H1 (cell line): ENCODE measurements around the gene SNX13. TPM values are rescaled to one million over a fixed set of nuclear protein-coding genes. Genes with fewer than 3 reads are reported as not detected.

Experiments used
- CTCF ChIA-PET: fragments of 300-600 bp; sonication (Branson Sonifier 250); formaldehyde crosslinking; loops from one replicate; lab custom pipeline; 2021; ENCODE audit not compliant: partially characterized antibody; lab: Charles Lee
- POLR2A ChIA-PET: fragments of 300-600 bp; sonication (Branson Sonifier 250); formaldehyde crosslinking; loops from one replicate; lab custom pipeline; 2021; ENCODE audit warnings: inconsistent platforms; ENCODE audit not compliant: partially characterized antibody; lab: Charles Lee
- DNase-seq, 2 experiments: peaks; one replicate each; pipeline versions ENCODE4 v3.0.0 to v3.0.0-alpha.2; 2010 to 2022; ENCODE audit warnings: low spot score in 2 of 2, low read depth in 1 of 2, mixed read lengths in 1 of 2
- FAIRE-seq: peaks from 2 replicates; lab custom pipeline; 2011; peaks lifted over from hg19 to GRCh38; lab: Jason Lieb, UNC
- H2AFZ ChIP-seq: 2 replicates; pipeline ENCODE4 v1.8.1; 2012; ENCODE audit warnings: low read length, inconsistent platforms
- H2AK5ac ChIP-seq: 2 replicates; pipeline ENCODE4 v1.6.1; 2013; ENCODE audit warnings: low read depth, low read length
- H2BK120ac ChIP-seq: replicated peaks from 2 replicates; pipeline ENCODE3; 2013; ENCODE audit warnings: low read depth, low read length, inconsistent platforms
- H2BK12ac ChIP-seq: 2 replicates; pipeline ENCODE4 v1.6.1; 2013; ENCODE audit warnings: low read depth, low read length
- H2BK15ac ChIP-seq: 2 replicates; pipeline ENCODE4 v1.6.1; 2013; ENCODE audit warnings: low read length
- H2BK20ac ChIP-seq: 2 replicates; pipeline ENCODE4 v1.6.1; 2013; ENCODE audit warnings: low read length
- H2BK5ac ChIP-seq: 2 replicates; pipeline ENCODE4 v1.6.1; 2013; ENCODE audit warnings: low read depth, low read length
- H3K14ac ChIP-seq: 2 replicates; pipeline ENCODE4 v1.6.1; 2013; ENCODE audit warnings: inconsistent platforms; ENCODE audit not compliant: insufficient read length
- H3K18ac ChIP-seq: 2 replicates; pipeline ENCODE4 v1.6.1; 2013; ENCODE audit warnings: low read length; ENCODE audit errors: extremely low read depth
- H3K23ac ChIP-seq: 2 replicates; pipeline ENCODE4 v1.6.1; 2013; ENCODE audit warnings: inconsistent platforms; ENCODE audit not compliant: insufficient read length
- H3K23me2 ChIP-seq: 2 replicates; pipeline ENCODE4 v1.6.1; 2013; ENCODE audit warnings: low read depth, low read length
- H3K27ac ChIP-seq: 2 replicates; pipeline ENCODE4 v1.6.1; 2011; ENCODE audit warnings: low read depth, low read length, inconsistent platforms
- H3K27me3 ChIP-seq, 4 experiments: replicated peaks in 1 of 4; 1 replicate in 1 of 4; 2 replicates in 3 of 4; pipeline versions ENCODE4 v1.6.1 to v1.8.1; 2011 to 2013; ENCODE audit warnings: low read length in 3 of 4, mild to moderate bottlenecking in 3 of 4, inconsistent platforms in 2 of 4, mixed read lengths in 2 of 4, moderate library complexity in 1 of 4; ENCODE audit not compliant: control insufficient read depth in 3 of 4, insufficient read depth in 3 of 4; ENCODE audit errors: extremely low read depth in 1 of 4
- H3K36me3 ChIP-seq, 4 experiments: 2 replicates each; pipeline versions ENCODE4 v1.6.1 to v1.8.1; 2011 to 2013; ENCODE audit warnings: mild to moderate bottlenecking in 4 of 4, low read length in 3 of 4, moderate library complexity in 2 of 4, control low read depth in 1 of 4, inconsistent platforms in 1 of 4; ENCODE audit not compliant: insufficient read depth in 4 of 4, control insufficient read depth in 2 of 4
- H3K4ac ChIP-seq: replicated peaks from 2 replicates; pipeline ENCODE3; 2013; ENCODE audit warnings: low read length, low read depth, mixed read lengths, inconsistent platforms; ENCODE audit not compliant: insufficient read length
- H3K4me1 ChIP-seq, 4 experiments: replicated peaks in 1 of 4; 1 replicate in 1 of 4; 2 replicates in 3 of 4; pipeline versions ENCODE4 v1.6.1 to v1.8.1; 2011 to 2013; ENCODE audit warnings: low read length in 3 of 4, inconsistent platforms in 2 of 4, mixed read lengths in 1 of 4; ENCODE audit not compliant: insufficient read depth in 4 of 4, control insufficient read depth in 3 of 4
- H3K4me2 ChIP-seq, 2 experiments: 2 replicates each; pipeline versions ENCODE4 v1.6.1 to v1.8.1; 2011 to 2013; ENCODE audit warnings: low read depth in 2 of 2, low read length in 2 of 2, control low read depth in 1 of 2, inconsistent platforms in 1 of 2, mild to moderate bottlenecking in 1 of 2; ENCODE audit not compliant: insufficient read depth in 1 of 2
- H3K4me3 ChIP-seq, 4 experiments: fragments of 200-600, 300-600 bp in 1 of 4; sonication (generic), shearing (Covaris generic), sonication (Bioruptor Twin) in 1 of 4; 2 replicates each; pipeline versions ENCODE4 v1.5.1 to v1.8.1; 2011 to 2016; ENCODE audit warnings: low read length in 4 of 4, low read depth in 3 of 4, control low read depth in 2 of 4, inconsistent platforms in 2 of 4, mild to moderate bottlenecking in 2 of 4, mixed read lengths in 1 of 4, moderate library complexity in 1 of 4; ENCODE audit not compliant: insufficient read depth in 2 of 4; ENCODE audit errors: extremely low read depth in 1 of 4
- H3K56ac ChIP-seq: replicated peaks from 2 replicates; pipeline ENCODE3; 2013; ENCODE audit warnings: low read depth, mild to moderate bottlenecking, mixed read lengths, low read length, inconsistent platforms; ENCODE audit not compliant: insufficient read length
- H3K79me1 ChIP-seq: 2 replicates; pipeline ENCODE4 v1.6.1; 2013; ENCODE audit warnings: low read depth, low read length, control low read depth
- H3K79me2 ChIP-seq, 2 experiments: 2 replicates each; pipeline versions ENCODE4 v1.6.1 to v1.8.1; 2012 to 2013; ENCODE audit warnings: low read length in 2 of 2, mild to moderate bottlenecking in 2 of 2, inconsistent platforms in 1 of 2; ENCODE audit not compliant: insufficient read depth in 2 of 2, control insufficient read depth in 1 of 2
- H3K9ac ChIP-seq, 4 experiments: replicated peaks in 1 of 4; 1 replicate in 1 of 4; 2 replicates in 3 of 4; pipeline versions ENCODE4 v1.6.1 to v1.8.1; 2011 to 2013; ENCODE audit warnings: low read depth in 3 of 4, low read length in 3 of 4, control low read depth in 2 of 4, mild to moderate bottlenecking in 2 of 4, moderate library complexity in 2 of 4, inconsistent platforms in 1 of 4; ENCODE audit errors: extremely low read depth in 1 of 4
- H3K9me3 ChIP-seq, 2 experiments: 2 replicates each; pipeline versions ENCODE4 v1.6.1 to v1.8.1; 2012 to 2013; ENCODE audit warnings: mild to moderate bottlenecking in 2 of 2, moderate library complexity in 2 of 2, control low read depth in 1 of 2, inconsistent platforms in 1 of 2, low read depth in 1 of 2, low read length in 1 of 2, mixed read lengths in 1 of 2; ENCODE audit not compliant: insufficient read depth in 2 of 2
- H4K20me1 ChIP-seq, 2 experiments: replicated peaks in 1 of 2; 2 replicates each; pipeline versions ENCODE3 to v1.8.1; 2011 to 2013; ENCODE audit warnings: inconsistent platforms in 2 of 2, low read length in 2 of 2, mild to moderate bottlenecking in 1 of 2; ENCODE audit not compliant: insufficient read depth in 2 of 2, control insufficient read depth in 1 of 2
- H4K5ac ChIP-seq: 2 replicates; pipeline ENCODE4 v1.6.1; 2013; ENCODE audit warnings: low read length, low read depth, mixed read lengths, inconsistent platforms; ENCODE audit not compliant: insufficient read length
- H4K8ac ChIP-seq: 2 replicates; pipeline ENCODE4 v1.8.0; 2013; ENCODE audit warnings: mild to moderate bottlenecking, moderate library complexity, low read length, inconsistent platforms; ENCODE audit not compliant: insufficient read depth; ENCODE audit errors: extremely low read depth
- H4K91ac ChIP-seq: replicated peaks from 2 replicates; pipeline ENCODE3; 2013; ENCODE audit warnings: low read length, mixed read lengths, inconsistent platforms; ENCODE audit not compliant: insufficient read length
- ATF2 ChIP-seq: IDR thresholded peaks from 2 replicates; pipeline ENCODE4 v1.6.1; 2012; ENCODE audit warnings: low read length, inconsistent platforms
- ATF3 ChIP-seq: IDR thresholded peaks from 2 replicates; pipeline ENCODE4 v1.6.1; 2011; ENCODE audit warnings: low read depth, mild to moderate bottlenecking, low read length; ENCODE audit not compliant: insufficient read depth
- BACH1 ChIP-seq: IDR thresholded peaks from 2 replicates; pipeline ENCODE4 v1.6.1; 2012; ENCODE audit warnings: low read length, improper control_type of control experiment
- CHD1 ChIP-seq: IDR thresholded peaks from 2 replicates; pipeline ENCODE4 v1.6.1; 2012; ENCODE audit warnings: low read depth, low read length, improper control_type of control experiment
- CHD2 ChIP-seq: IDR thresholded peaks from 2 replicates; pipeline ENCODE4 v1.6.1; 2012; ENCODE audit warnings: low read length, improper control_type of control experiment
- CREB1 ChIP-seq: IDR thresholded peaks from 2 replicates; pipeline ENCODE4 v1.6.1; 2012; ENCODE audit warnings: inconsistent platforms
- FOSL1 ChIP-seq: IDR thresholded peaks from 2 replicates; pipeline ENCODE4 v1.6.1; 2011; ENCODE audit warnings: mild to moderate bottlenecking, low read depth, low read length, moderate library complexity; ENCODE audit not compliant: insufficient read depth
- JUN ChIP-seq: IDR thresholded peaks from 2 replicates; pipeline ENCODE4 v1.6.1; 2011; ENCODE audit warnings: low read depth, mild to moderate bottlenecking, improper control_type of control experiment, low read length
- POLR2A ChIP-seq, 2 experiments: IDR thresholded peaks; 1 replicate in 1 of 2; 2 replicates in 1 of 2; pipeline ENCODE4 v1.6.1; 2011; ENCODE audit warnings: low read depth in 2 of 2, low read length in 2 of 2, mild to moderate bottlenecking in 2 of 2; ENCODE audit errors: control extremely low read depth in 1 of 2
- POLR2AphosphoS5 ChIP-seq: IDR thresholded peaks from 2 replicates; pipeline ENCODE4 v1.6.1; 2011; ENCODE audit warnings: low read depth, low read length
- RXRA ChIP-seq: IDR thresholded peaks from 2 replicates; pipeline ENCODE4 v1.6.1; 2011; ENCODE audit warnings: low read depth, mild to moderate bottlenecking, low read length, moderate library complexity; ENCODE audit not compliant: insufficient read depth
- SIRT6 ChIP-seq: IDR thresholded peaks from one replicate; pipeline ENCODE4 v1.7.1; 2012; ENCODE audit warnings: low read length, inconsistent platforms
- SP4 ChIP-seq: IDR thresholded peaks from 2 replicates; pipeline ENCODE4 v1.6.1; 2012; ENCODE audit warnings: low read length, inconsistent platforms
- SUZ12 ChIP-seq: fragments of 200-600 bp; sonication (generic); IDR thresholded peaks from 2 replicates; pipeline ENCODE4 v1.6.1; 2012; ENCODE audit warnings: mild to moderate bottlenecking, inconsistent platforms, low read length, moderate library complexity, mixed read lengths
- WGBS, 2 experiments: shearing (Covaris generic) in 1 of 2; methylation state at CpG; one replicate each; pipeline versions ENCODE4 v1.1.6 to v1.1.7; 2013 to 2015; ENCODE audit warnings: low lambda C conversion rate in 2 of 2, mixed read lengths in 2 of 2, inconsistent platforms in 1 of 2, low coverage in 1 of 2, missing lambda C conversion rate in 1 of 2; ENCODE audit not compliant: insufficient replicate concordance in 2 of 2, insufficient coverage in 1 of 2, insufficient read length in 1 of 2; ENCODE audit errors: extremely low coverage in 1 of 2, missing lambda C conversion rate in 1 of 2; 5-methylcytosine and 5-hydroxymethylcytosine counted together
- polyA plus RNA-seq, 7 experiments: library from polyadenylated mRNA; depleted of rRNA in 3 of 7; stranded (reverse) in 5 of 7; unstranded in 2 of 7; fragments of >200 nt in 5 of 7; fragments of 200-250 nt in 2 of 7; gene quantifications; 1 replicate in 5 of 7; 2 replicates in 1 of 7; 4 replicates in 1 of 7; pipeline versions ENCODE4 v1.2.1 to v1.2.3, GENCODE V29; 2011 to 2013; ENCODE audit warnings: missing spikeins in 2 of 7, mixed read lengths in 2 of 7
- total RNA-seq: library from RNA; stranded (reverse); fragmentation: NEBNext Ultra II Directional; extraction: Animal tissue kit (Norgen Biotek cat#: 25700); gene quantifications from 2 replicates; pipeline ENCODE4 v1.2.1, GENCODE V29; 2021

Gene SNX13
- total and polyA plus RNA-seq, 2 of the 8 experiments (the other 6 are each of a cell fraction or from before 2014, with no cell fraction given) = 5.5 to 27.4 TPM

GRCh38 chr7:17758008-17758407 is 182.3 kb downstream of the SNX13 start:
- CTCF ChIA-PET = interaction anchor here (1.2 to 4.1 kb wide), 3 partner anchors 10 to 51 kb away, joined by 3 to 14 read pairs (median 3); no protein-coding TSS in a partner anchor
- Histone ChIP-seq H3K36me3 (no peaks in the 10 kb centered on the region), H2BK15ac (no peak overlapping the region), H3K27me3 (no peaks in the 10 kb centered on the region), H3K79me1 (no peaks in the 10 kb centered on the region), H2BK5ac (no peak overlapping the region), H2BK12ac (no peak overlapping the region), H3K14ac (no peak overlapping the region), H3K23me2 (no peaks in the 10 kb centered on the region), H4K5ac (no peak overlapping the region), H3K9ac (no peak overlapping the region), H2BK20ac (no peak overlapping the region), H2AFZ (no peak overlapping the region), H4K20me1 (no peaks in the 10 kb centered on the region), H3K27ac (no peak overlapping the region), H3K4ac (no peak overlapping the region), H4K91ac (no peak overlapping the region), H2BK120ac (no peak overlapping the region), H3K23ac (no peak overlapping the region), H3K79me2 (no peaks in the 10 kb centered on the region), H3K56ac (no peak overlapping the region), H3K4me2 (no peak overlapping the region), H3K4me1 (no peaks in the 10 kb centered on the region), H3K4me3 (no peak overlapping the region), H3K18ac (no peak overlapping the region), H4K8ac (no peak overlapping the region), H2AK5ac (no peak overlapping the region), H3K9me3 (no peaks in the 10 kb centered on the region)
- DNase-seq (no peak), FAIRE-seq (no peak)
- WGBS, 2 experiments = 94% methylated on average over 3 of the region's 3 CpGs; no CpG with 5 or more reads in 1 of the 2 experiments
- POLR2A ChIA-PET = no interaction called here
- no peak for TF ChIP-seq CHD2
- TF ChIP-seq CHD1 = no peak
- no peak for TF ChIP-seq SIRT6
- TF ChIP-seq SUZ12 = no peak
- no peak for TF ChIP-seq POLR2AphosphoS5
- no peak for TF ChIP-seq CREB1
- TF ChIP-seq FOSL1 = no peak
- TF ChIP-seq RXRA = no peak
- TF ChIP-seq ATF2 = no peak
- no peak for TF ChIP-seq BACH1
- no peak for TF ChIP-seq ATF3
- no peak for TF ChIP-seq POLR2A (IDR thresholded peaks at IDR 0.05; ENCODE audit: control extremely low read depth in 1 of 2, low read depth in 2 of 2, low read length in 2 of 2)
- no peak for TF ChIP-seq JUN
- TF ChIP-seq SP4 = no peak
